Upper lobe of left lung (tissue), 4 donors: Measurements from ENCODE around the gene NKAIN2.

Experiments
- CTCF ChIP-seq, 6 experiments: fragments of 450-650 bp in 4 of 6; fragments of 200-600 bp in 2 of 6; sonication (generic) in 2 of 6; IDR thresholded peaks; one replicate each; pipeline ENCODE4 v1.5.1; 2016 to 2019; ENCODE audit warnings: antibody characterized with exemption in 6 of 6
- POLR2A ChIP-seq, 4 donors: fragments of 450-650 bp; IDR thresholded peaks; one replicate each; pipeline ENCODE4 v1.5.1; 2016 to 2017; ENCODE audit warnings: antibody characterized with exemption in 4 of 4, mild to moderate bottlenecking in 2 of 4
- POLR2AphosphoS5 ChIP-seq, 2 donors: sonication (generic); formaldehyde crosslinking; IDR thresholded peaks; one replicate each; pipeline ENCODE4 v1.5.1; 2017; ENCODE audit warnings: antibody characterized with exemption in 2 of 2

GRCh38 chr6:124197148-124197547 lies 393.5 kb downstream of the NKAIN2 start:
- TF ChIP-seq CTCF (IDR thresholded peaks at IDR 0.05) (no peak), POLR2A (IDR thresholded peaks at IDR 0.05) (no peak), POLR2AphosphoS5 (IDR thresholded peaks at IDR 0.05) (no peak)
